Loucy (cell line): ENCODE data around the gene HSD3B2.

Experiments used
- H2AFZ ChIP-seq: fragments of 200-600 bp; sonication (generic); 2 replicates; pipeline ENCODE4 v1.6.0; 2016; ENCODE audit warnings: antibody characterized with exemption, mild to moderate bottlenecking, low read length, moderate library complexity
- H3F3A ChIP-seq: fragments of 200-600 bp; 2 replicates; pipeline ENCODE4 v1.6.0; 2016; ENCODE audit warnings: antibody characterized with exemption, low read depth, mild to moderate bottlenecking
- H3K27me3 ChIP-seq: fragments of 200-600 bp; sonication (generic); 2 replicates; pipeline ENCODE4 v1.6.1; 2014; ENCODE audit warnings: low read length, mild to moderate bottlenecking; ENCODE audit not compliant: insufficient read depth, poor library complexity, severe bottlenecking
- H3K36me3 ChIP-seq: fragments of 200-600 bp; sonication (generic); 2 replicates; pipeline ENCODE4 v1.6.1; 2016; ENCODE audit warnings: low read length; ENCODE audit not compliant: insufficient read depth
- H3K4me1 ChIP-seq: fragments of 200-600 bp; sonication (generic); 2 replicates; pipeline ENCODE4 v1.5.1; 2014; ENCODE audit warnings: low read length, mild to moderate bottlenecking; ENCODE audit not compliant: insufficient read depth, poor library complexity, severe bottlenecking
- H3K4me2 ChIP-seq: fragments of 200-600 bp; sonication (generic); 2 replicates; pipeline ENCODE4 v1.6.0; 2014; ENCODE audit warnings: antibody characterized with exemption, low read length, low read depth, mild to moderate bottlenecking; ENCODE audit not compliant: poor library complexity, severe bottlenecking
- H3K4me3 ChIP-seq: fragments of 200-600 bp; sonication (generic); 2 replicates; pipeline ENCODE4 v1.5.1; 2014; ENCODE audit warnings: low read length, mild to moderate bottlenecking, mixed read lengths; ENCODE audit not compliant: poor library complexity, severe bottlenecking
- H3K79me2 ChIP-seq: fragments of 200-600 bp; sonication (generic); 2 replicates; pipeline ENCODE4 v1.6.1; 2014; ENCODE audit warnings: low read length; ENCODE audit not compliant: insufficient read depth
- H3K9ac ChIP-seq: fragments of 200-600 bp; sonication (generic); 2 replicates; pipeline ENCODE4 v1.6.0; 2014; ENCODE audit warnings: mild to moderate bottlenecking, low read depth, low read length, moderate library complexity; ENCODE audit not compliant: poor library complexity, severe bottlenecking
- H3K9me2 ChIP-seq: fragments of 200-600 bp; sonication (generic); replicated peaks from 2 replicates; pipeline ENCODE4 v1.6.1; 2016; ENCODE audit warnings: low read depth, low read length, mixed read lengths
- H3K9me3 ChIP-seq: fragments of 200-600 bp; sonication (generic); 2 replicates; pipeline ENCODE4 v1.6.1; 2014; ENCODE audit warnings: mild to moderate bottlenecking, antibody characterized with exemption, low read length, low read depth; ENCODE audit not compliant: insufficient read depth
- H4K20me1 ChIP-seq: fragments of 200-600 bp; sonication (generic); 2 replicates; pipeline ENCODE4 v1.6.0; 2014; ENCODE audit warnings: antibody characterized with exemption, low read length, mild to moderate bottlenecking; ENCODE audit not compliant: insufficient read depth, poor library complexity, severe bottlenecking
- EZH2phosphoT487 ChIP-seq: fragments of 200-600 bp; IDR thresholded peaks from 2 replicates; pipeline ENCODE4 v1.6.1; 2018; ENCODE audit warnings: antibody characterized with exemption, mild to moderate bottlenecking, moderate library complexity, borderline replicate concordance
- TF ChIP-seq, protein P1 (sequence below): fragments of 200-600 bp; sonication (generic); conservative IDR thresholded peaks from 2 replicates; pipeline ENCODE4 v1.5.1; 2014; ENCODE audit warnings: mild to moderate bottlenecking, antibody characterized with exemption, low read length

The HSD3B2 gene

DNA sequence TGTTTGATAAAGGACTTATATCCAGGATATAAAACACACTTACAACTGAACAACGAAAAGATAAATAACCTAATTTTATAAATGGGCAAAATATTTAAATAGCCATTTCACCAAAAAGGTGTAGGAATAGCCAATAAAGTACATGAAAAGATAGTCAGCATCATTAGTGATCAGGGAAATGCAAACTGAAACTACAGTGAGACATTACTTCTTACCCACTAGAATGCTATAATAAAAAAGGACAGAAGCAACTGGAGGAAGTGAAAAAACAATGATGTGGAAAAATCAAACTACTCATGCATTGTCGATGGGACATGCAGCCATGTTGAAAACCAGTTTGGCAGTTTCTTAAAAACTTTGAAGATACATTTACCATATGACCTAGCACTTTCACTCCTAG, 48.6 kb downstream of the HSD3B2 start:
- Histone ChIP-seq H3K27me3 (no peaks in the 10 kb centered on the region), H3K4me2 (no peak overlapping the region), H3K4me1 (no peaks in the 10 kb centered on the region), H3F3A (no peaks in the 10 kb centered on the region), H3K9me3 (no peaks in the 10 kb centered on the region), H3K9ac (no peak overlapping the region), H3K9me2 (no peaks in the 10 kb centered on the region), H3K4me3 (no peak overlapping the region), H3K79me2 (no peaks in the 10 kb centered on the region), H3K36me3 (no peaks in the 10 kb centered on the region), H2AFZ (no peak overlapping the region), H4K20me1 (no peaks in the 10 kb centered on the region)
- TF ChIP-seq EZH2phosphoT487 = no peak
- TF ChIP-seq, protein P1, sequence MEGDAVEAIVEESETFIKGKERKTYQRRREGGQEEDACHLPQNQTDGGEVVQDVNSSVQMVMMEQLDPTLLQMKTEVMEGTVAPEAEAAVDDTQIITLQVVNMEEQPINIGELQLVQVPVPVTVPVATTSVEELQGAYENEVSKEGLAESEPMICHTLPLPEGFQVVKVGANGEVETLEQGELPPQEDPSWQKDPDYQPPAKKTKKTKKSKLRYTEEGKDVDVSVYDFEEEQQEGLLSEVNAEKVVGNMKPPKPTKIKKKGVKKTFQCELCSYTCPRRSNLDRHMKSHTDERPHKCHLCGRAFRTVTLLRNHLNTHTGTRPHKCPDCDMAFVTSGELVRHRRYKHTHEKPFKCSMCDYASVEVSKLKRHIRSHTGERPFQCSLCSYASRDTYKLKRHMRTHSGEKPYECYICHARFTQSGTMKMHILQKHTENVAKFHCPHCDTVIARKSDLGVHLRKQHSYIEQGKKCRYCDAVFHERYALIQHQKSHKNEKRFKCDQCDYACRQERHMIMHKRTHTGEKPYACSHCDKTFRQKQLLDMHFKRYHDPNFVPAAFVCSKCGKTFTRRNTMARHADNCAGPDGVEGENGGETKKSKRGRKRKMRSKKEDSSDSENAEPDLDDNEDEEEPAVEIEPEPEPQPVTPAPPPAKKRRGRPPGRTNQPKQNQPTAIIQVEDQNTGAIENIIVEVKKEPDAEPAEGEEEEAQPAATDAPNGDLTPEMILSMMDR = no peak

DNA sequence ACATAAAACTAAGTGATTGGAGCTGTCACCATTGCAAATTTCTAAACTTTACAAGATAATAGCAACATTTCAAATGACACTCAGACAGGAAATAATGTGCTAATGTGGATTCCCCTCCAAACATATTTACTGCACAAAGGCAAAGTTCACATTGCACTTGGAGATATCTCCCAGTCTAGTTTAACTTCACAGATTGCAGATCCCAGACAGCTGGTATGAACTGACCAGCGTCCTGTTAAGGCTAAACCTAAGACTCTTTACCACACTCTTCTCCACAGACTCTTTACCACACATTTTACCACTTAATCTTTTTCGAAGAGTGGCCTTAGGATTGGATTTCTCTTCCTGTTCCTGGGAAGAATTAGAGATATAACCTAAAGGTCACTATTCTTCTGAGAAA, 51.5 kb downstream of the HSD3B2 start:
- H3K9ac ChIP-seq = no peak overlapping the region
- no peaks in the 10 kb centered on the region for H3K9me3 ChIP-seq
- TF ChIP-seq, protein P1 = no peak
- no peak for TF ChIP-seq EZH2phosphoT487
- no peaks in the 10 kb centered on the region for H3K4me1 ChIP-seq
- H4K20me1 ChIP-seq = no peaks in the 10 kb centered on the region
- H2AFZ ChIP-seq = no peak overlapping the region
- H3K4me3 ChIP-seq = no peak overlapping the region
- H3K79me2 ChIP-seq = no peaks in the 10 kb centered on the region
- no peaks in the 10 kb centered on the region for H3F3A ChIP-seq
- H3K4me2 ChIP-seq = no peak overlapping the region
- no peaks in the 10 kb centered on the region for H3K9me2 ChIP-seq
- no peaks in the 10 kb centered on the region for H3K27me3 ChIP-seq
- no peaks in the 10 kb centered on the region for H3K36me3 ChIP-seq

DNA sequence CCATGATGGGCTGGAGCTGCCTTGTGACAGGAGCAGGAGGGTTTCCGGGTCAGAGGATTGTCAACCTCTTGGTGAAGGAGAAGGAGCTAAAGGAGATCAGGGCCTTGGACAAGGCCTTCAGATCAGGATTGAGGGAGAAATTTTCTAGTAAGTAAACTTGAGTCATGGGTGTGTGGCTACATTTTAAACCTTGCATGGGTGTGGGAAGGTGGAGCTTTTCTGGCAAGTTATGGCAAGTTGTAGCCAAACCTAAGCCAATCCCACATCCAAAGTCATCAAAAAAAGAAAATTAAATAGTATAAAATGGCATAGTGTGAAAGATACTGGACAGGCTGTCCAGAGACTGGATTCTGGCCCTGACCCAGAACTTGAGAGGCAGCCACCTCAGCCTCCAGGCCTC, 52.3 kb downstream of the HSD3B2 start:
- no peaks in the 10 kb centered on the region for H3K9me3 ChIP-seq
- H3K9me2 ChIP-seq = no peaks in the 10 kb centered on the region
- H3K36me3 ChIP-seq = no peaks in the 10 kb centered on the region
- no peak overlapping the region for H2AFZ ChIP-seq
- H3K4me1 ChIP-seq = no peaks in the 10 kb centered on the region
- no peaks in the 10 kb centered on the region for H3K79me2 ChIP-seq
- no peak overlapping the region for H3K9ac ChIP-seq
- no peak overlapping the region for H3K4me2 ChIP-seq
- no peaks in the 10 kb centered on the region for H3F3A ChIP-seq
- H3K4me3 ChIP-seq = no peak overlapping the region
- H3K27me3 ChIP-seq = no peaks in the 10 kb centered on the region
- H4K20me1 ChIP-seq = no peaks in the 10 kb centered on the region
- TF ChIP-seq, protein P1 = no peak
- no peak for TF ChIP-seq EZH2phosphoT487
